Activated T-cell treated with anti-CD3 and anti-CD28 coated beads for 48 hours (primary cell): ENCODE results near the gene PNO1.
"Not testable (repeated sequence)": the region's sequence is repeated elsewhere in the genome, so short reads cannot be mapped to it uniquely, and the experiment has no call there.

Experiments
- DNase-seq: peaks from one replicate; pipeline ENCODE4 v3.0.0-alpha.2; 2020; ENCODE audit warnings: low read depth

PNO1 gene

DNA sequence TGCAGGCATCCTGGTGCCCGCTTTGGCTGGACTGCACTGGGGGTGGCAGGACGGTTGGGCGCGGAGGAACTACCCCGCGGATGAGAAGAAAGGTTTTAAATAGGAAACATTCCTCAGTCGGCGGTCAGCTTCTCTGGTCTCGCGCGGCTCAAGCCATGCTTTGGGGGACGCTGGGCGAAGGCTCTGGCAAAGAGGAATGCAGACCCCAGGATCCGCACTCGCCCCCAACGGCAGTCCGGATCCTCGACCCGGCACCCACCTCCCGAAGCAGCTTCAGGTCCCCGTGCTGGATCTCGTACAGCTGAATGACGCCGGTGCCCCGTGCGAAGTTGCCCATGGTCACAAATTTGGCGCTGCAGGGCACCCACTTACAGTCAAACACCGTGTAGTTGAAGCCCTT, 686 bp upstream of the PNO1 start:
- no peak for DNase-seq

DNA sequence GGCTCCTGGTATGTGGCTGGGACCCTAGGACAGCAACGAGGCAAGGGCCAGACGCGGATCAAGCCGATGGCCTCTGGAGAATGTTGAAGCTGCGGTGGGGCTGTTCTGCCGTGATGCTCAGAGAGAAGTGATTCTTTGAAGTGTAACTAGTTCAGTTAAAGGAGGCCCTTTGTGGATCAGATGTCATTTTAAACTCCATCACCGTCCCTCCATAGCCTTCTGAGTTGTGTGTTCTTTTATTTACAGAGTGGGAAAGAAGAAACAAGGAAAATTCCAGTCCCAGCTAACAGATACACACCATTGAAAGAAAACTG, 403 bp downstream of the PNO1 start:
- no peak for DNase-seq

DNA sequence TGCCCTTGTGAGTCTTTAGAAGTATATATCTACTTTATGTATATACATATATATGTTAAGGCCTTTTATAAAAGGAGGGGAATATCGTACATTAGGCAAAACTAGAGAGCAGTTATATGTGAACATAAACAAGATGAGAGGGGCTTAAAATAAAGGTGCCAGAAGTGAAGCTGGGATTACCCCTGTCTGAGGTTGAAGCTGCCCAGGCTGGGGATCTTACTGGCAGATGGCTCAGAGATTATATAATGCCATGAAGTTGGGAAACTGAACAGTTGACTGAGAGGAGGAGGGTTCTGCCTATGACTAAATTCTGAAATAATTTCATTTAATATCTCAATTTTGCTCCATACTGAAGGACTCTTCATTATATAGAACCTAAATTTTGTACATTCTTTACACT, 6.0 kb downstream of the PNO1 start:
- no peak for DNase-seq

DNA sequence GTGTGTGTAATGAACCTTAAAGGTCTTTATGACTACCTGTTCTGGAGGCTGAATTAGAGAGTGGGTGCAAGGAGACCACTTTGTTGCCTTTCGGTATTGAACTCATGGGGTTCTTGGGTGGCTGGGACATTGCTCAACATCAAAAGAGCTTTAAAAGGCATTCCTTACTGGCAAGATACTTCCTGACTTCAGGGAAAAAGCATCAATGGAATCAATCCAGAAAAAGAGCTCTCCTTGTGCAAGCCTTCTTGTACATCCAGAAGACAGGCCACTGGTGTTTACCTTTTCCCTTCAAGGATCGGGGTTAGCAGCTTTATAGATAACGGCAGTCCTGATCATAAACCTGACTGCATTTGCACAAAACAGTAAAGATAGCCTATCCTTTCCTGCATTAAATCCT, 9.5 kb downstream of the PNO1 start:
- no peak for DNase-seq

DNA sequence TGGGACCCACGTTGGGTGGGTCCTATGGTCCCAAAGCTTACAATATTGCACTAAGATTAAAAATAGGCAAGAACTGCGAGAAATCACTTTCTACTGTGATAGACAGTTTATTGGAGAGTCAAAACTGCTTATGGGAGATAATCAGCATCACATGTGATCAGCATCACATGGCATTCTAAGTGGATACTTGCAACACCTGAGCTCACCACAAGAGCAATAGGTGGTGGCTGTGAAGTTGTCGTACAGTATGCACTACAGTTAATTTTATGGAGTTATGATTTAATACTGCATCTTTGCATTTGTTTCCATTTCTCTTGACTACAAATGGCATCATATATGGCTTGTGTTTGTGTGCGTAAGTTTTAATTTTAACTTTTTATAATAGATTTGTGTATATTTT, 11.6 kb downstream of the PNO1 start:
- DNase-seq = no peak

DNA sequence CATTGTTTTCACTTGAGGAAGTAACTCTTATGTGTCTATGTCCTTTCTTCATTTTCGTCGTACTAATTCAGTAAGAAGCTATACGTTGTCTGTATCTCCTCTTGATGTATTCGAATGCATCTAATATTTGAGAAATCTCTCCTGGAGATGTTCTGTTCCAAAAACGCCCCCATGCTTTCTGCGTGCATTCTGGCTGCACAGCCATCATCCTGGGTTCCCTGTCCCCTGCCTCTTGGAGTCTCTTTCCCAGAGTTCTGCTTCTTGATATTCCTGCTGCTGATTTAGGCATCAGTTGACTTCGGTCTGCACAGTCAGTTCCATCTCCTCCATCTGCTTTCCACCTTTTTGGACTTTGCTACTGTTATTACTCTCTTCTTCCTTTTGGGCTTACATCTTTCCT, 13.5 kb downstream of the PNO1 start:
- DNase-seq = no peak

DNA sequence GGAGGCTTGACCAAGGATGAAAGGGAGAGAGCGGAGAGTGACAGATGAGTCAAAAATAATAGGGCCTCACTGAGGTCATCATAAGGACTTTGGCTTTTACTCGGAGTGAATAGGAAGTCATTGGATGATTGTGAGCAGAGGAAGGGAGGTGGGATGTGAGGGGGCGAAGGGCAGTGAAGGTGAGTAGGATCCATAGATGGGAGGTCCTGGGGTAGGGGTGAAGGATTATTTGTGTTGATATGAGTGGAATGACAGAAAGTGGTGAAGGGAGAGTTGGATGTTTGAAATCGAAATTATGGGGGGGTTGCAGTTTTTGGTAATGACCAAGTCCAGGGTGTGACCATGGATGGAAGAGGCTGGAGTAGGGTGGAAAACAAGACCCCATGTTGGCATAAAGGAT, 14.0 kb downstream of the PNO1 start:
- no peak for DNase-seq

DNA sequence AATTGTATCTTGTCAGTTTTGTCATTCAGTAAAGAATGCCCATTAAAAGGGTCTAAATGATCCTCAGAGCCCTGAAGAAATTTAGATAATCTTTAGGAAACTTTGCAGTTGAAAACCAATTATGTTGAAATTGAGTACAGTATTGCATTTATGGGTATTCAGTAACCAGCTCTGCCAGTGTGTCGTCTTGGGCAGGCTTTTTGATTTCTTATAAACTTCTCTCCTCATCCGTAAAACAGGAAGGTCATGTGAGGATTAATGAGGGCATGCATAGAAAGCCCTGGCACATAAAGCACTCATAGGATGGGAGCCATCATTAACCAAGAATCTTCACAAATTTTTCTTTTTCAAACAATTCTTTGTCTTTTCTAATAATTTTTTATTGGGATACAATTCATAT, 14.8 kb downstream of the PNO1 start:
- DNase-seq = no peak

DNA sequence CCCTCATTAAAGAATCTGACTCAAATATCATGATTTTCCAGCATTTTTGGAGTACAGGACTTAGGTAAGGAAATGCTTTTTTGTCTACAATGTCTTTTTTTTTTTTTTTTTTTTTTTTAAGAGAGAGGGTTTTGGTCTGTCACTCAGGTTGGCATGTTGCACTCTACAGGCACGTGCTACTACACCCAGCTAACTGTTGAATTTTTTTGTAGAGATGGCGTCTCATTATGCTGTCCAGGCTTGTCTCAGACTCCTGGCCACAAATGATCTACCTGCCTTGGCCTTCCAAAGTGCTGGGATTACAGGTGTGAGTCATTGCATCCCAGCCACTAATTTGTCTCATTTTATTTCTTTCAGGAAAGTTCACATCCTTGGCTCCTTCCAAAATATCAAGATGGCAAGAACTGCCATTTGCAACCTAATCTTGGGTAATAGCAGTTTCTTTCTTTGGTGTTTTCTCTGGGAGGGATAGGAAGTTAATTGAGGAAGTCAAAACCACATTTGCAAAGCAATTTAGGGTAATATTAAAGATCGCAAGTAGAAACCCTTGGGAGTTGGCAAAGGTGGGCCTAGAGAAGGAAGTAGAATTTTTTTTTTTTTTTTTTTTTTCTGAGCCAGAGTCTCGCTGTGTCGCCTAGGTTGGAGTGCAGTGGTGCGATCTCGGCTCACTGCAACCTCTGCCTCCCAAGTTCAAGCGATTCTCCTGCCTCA, 15.5 kb downstream of the PNO1 start:
- no peak for DNase-seq

DNA sequence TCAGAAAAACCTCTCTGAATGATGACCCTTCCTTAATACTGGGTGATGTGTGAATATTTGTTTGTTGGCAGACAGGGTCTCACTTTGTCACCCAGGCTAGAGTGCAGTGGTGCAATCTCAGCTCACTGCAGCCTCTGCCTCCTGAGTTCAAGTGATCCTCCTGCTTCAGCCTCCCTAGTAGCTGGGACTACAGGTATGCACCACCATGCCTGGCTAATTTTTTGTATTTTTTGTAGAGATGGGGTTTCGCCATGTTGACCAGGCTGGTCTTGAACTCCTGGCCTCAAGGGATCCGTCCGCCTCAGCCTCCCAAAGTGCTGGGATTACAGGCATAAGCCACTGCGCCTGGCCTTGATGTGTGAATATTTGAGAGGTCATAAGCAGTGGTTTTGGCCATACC, 17.5 kb downstream of the PNO1 start:
- not testable (repeated sequence) for DNase-seq

DNA sequence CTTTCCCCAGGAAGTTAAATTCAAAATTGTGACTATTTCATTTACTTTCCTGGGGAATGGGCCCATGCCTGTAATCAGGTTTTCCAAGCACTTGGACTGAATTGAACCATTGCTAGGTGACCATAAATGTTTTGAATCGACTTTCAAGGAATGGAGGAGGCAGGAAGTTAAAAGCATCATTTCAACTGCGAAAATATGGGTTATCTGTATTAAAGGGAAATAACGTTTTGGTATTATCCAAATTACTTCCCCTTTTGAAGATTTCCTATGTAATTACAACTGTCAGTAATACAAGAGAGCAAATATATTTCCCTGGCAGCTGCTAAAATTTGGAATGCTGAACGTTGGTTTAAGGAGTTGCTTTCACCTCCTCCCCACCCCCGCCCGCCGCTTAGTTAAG, 19.0 kb downstream of the PNO1 start:
- no peak for DNase-seq

DNA sequence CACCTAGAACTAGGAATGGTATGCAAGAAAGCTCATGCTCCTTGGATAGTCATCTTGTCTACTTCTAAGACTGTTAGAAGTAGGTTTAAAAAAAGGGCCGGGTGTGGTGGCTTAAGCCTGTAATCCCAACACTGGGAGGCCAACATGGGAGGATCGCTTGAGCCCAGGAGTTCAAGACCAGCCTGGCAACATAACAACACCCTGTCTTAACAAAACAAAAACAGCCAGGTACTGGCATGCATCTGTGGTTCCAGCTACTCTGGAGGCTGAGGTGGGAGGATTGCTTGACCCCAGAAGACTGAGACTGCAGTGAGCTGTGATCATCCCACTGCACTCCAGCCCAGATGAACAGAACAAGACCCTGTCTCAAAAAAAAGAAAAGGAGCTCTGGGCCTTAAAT, 19.9 kb downstream of the PNO1 start:
- DNase-seq = no peak

DNA sequence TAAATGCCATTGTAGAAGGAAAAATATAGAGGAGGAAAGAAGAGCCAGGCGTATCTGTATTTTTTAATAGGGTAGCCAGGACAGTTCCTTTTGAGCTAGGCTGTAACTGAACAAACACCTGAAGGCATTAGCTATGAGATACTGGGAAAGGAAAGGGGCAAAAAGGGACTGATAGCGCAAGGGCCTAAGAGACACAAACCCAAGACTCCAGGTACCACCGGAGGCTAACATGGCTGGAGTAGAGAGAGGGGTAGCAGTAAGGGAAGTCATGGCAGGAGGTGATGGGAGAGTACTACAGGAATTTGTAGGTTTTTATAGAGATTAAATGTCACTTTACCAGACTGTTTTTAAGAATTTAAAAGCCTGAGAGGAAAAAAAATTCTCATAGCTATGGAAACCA, 20.7 kb downstream of the PNO1 start:
- DNase-seq = no peak

DNA sequence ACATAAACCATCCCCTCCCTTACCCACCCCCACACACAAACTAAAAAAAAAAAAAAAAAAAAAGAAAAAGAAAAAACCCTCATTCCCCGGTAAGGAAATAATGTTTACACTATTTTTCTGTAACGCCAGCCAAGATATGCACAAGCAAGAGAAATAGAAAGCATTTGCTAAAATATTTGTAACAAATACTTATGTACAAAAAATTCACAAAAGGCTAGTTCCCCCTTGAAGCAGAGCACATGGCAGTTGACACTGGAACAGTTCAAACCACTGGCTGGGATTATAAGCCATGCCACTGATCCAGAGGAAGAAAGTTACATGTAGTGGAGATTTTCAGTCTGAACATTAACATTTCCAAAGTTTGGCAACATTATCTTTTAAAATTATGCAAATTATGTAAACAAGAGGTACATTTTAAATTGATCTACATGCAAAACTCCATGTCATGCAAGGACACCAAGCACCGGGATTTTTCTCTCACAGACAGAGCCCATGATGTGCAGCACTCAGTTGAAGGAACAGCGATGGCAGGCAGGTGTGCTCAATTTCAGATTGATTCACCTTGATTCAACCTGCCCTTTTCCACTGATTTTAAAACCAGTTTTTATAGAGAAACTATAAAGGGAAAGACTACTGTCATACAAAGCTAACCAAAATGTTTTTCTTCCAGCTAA, 21.4 kb downstream of the PNO1 start:
- no peak for DNase-seq

DNA sequence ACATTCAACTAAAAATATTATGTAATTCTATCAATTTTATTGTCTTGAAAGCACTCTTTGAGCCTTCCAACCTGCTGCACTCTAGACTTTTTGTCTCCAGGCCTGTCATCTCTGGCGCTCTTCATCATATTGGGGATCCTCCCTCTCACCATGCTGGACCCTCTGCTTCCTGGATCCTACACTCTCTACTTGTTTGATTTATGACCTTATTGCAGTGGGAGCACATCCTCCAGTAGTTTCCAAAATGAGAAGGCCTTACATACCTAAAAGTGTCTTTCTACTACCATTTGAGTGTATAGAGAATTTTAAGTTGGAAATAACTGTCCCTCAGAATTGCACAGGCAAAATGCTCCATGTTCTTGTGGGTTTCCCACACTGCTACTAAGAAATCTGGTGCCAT, 25.2 kb downstream of the PNO1 start:
- no peak for DNase-seq

DNA sequence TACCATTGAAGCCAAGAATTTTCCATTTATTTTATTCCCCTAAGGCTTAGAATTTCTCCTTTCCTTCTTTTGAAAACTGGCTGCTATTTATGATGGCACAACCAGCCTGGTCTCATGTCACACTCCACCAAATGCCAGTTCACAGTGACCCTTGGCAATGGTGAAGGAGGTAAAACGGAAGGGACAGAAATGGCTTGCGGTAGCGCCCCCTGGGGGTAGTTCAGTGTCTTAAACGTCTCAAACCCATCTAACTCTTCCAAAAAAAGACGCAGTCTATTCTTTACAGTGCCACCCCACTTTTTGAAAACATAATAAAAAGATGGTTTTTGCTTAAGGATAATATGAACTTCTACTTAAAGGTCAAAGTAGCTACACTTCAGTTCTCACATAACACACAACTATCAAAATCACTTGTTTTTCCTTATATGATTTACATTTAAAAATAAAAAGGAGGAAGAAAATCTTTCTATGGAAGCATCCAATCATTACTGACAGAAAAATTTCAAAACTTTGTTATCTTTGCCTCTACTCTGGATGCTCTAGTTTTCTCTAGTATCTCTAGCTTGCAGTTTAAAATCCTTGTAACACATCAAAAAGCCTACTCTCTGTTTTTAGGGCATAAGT, 28.0 kb downstream of the PNO1 start:
- DNase-seq = peak; percentile 46

DNA sequence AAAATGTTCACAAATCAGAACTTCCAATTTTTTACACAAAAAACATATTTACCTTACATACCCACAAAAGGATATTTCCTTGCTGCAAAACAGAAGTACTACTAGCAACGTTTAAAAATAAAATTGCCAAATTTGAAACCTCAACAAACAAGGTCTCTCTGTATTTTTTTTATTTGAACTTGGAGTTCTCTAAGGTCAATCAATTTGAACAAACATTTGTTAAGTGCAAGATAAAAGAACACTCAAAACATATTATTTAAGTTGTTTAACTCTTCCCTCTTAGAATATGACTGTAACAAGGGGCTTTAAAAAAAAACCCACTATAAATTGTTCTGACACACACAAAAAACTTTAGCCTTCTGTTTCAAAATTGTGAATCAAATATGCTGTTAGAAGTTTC, 29.6 kb downstream of the PNO1 start:
- no peak for DNase-seq

DNA sequence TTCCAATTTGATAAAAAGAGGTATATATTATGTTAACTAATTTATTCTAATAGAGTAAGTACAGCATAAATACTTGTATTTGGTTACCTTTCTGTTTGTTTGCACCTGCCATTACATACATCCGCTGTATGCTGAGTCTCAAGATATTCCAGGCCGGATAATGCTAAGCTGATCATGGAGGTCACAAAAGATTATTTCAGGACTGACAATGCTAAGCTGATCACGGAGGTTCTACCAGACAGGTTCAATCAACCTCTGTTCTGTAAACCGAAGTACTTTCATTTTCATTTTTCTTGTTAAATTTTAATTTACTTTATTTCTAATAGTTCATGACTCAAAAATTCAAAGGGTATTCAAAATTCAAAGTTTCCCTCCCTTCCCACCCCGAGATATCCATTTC, 31.1 kb downstream of the PNO1 start:
- DNase-seq = no peak

DNA sequence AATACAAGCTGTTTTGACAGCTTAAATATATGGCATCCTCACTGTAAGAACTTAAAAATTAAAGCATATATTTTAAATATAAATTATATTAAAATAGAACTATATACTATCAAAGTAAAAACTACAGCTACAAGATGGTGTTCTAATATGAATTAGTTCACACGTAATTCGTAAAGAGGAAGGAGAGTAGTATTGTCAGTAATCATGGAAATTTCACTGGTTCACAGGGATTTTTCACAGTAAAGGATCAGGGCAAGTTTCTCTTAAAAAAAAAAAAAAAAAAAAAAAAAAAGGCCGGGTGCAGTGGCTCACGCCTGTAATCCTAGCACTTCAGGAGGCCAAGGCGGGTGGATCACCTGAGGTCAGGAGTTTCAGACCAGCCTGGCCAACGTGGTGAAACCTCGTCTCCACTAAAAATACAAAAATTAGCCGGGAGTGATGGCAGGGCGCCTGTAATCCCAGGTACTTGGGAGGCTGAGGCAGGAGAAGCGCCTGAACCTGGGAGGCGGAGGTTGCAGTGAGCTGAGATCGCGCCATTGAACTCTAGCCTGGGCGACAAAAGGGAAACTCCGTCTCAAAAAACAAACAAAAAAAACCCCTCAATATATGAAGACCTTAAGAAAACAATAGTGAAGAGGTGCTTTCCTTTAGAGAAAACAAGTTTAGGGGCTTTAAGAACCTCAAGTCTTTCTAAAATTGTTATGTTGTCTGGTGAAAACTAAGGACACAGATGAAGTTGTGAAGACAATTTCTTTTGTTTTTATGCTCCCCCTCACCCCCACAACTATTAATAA, 32.5 kb downstream of the PNO1 start:
- DNase-seq = no peak

DNA sequence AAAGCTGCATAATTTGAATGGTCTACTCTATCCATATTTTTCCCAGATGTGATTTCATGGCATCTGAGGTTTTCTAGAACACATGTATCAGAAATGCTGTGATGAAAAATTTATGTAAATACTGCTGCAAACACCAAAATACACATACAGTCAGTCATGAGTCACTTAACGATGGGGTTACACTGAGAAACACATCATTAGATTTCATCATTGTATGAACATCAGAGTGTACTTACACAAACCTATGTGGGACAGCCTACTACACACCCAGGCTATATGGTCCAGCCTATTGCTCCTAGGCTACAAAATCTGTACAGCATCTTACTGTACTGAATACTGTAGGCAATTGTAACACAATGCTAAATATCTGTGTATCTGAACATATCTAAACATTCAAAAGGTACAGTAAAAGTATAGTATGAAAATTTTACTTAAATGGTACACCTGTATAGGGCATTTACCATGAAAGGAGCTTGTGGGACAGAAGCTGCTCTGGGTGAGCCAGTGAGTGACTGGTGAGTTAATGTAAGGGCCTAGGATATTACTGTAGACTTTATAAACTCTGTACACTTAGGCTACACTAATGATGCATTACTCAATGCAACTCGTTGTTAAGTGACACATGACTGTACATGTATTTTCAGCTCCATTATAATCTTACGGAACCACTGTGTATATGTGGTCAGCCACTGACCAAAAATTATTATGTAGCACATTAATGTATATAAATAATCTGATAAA, 33.5 kb downstream of the PNO1 start:
- DNase-seq = no peak

DNA sequence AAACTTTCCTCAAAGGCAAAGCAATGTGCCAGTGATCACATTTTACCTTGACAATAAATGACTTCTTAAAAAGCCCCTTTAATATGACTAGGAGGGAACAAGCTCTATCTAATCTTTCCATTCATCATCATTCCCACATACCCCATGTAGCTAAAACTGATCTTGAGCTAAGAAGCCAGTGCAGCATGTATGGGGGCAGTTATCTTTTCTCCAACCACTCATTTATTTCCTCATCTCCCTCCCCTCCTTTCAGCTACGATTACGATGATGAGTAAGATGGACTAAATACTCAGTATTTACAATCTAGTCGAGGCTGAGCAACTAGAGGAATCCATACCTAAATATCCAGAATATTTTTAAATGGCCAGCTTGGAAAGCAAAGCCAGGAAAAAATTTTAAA, 35.5 kb downstream of the PNO1 start:
- DNase-seq = no peak

DNA sequence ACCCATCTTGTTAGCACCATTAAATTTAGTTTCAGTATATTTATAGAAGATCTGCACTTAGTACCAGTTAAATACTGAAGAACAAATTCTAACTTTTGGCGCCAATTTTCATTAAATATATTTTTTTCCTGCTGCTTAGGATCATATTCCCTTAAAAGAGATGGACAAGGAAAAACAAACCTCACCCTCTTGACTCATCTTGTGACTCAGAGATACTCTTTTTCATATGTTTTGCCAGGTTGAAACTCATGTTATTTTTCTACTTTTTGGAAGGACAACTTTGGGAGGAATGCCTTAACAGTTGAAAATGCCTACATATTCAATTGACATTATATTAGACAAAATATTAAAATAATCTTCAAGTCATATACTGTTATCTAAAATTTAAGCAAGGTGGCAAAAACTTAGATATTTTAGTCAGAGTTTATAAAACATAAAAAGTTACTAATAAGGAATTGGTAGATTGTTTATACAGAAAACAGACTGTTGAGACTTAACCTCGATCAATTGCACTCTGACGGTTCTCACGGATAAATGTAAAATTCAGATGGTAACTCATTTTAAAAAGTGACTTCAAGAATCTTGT, 36.2 kb downstream of the PNO1 start:
- no peak for DNase-seq
